Stimulated activated CD8-positive, alpha-beta memory T cell treated with anti-CD3 and anti-CD28 coated beads, Interleukin-7, amount 100 ng/mL, for 4 hours (primary cell): ENCODE results near the gene CNGA3.

Experiments used
- DNase-seq, 2 donors: peaks; one replicate each; pipeline ENCODE4 v3.0.0-alpha.2; 2020; ENCODE audit warnings: low read depth in 2 of 2

The CNGA3 gene

GRCh38 chr2:98327776-98328175 is 18.5 kb upstream of the CNGA3 start:
- no peak for DNase-seq

- DNase-seq = no peak
Measured at GRCh38 chr2:98329549-98329948, 16.7 kb upstream of the CNGA3 start.

- no peak for DNase-seq
Measured at GRCh38 chr2:98332989-98333388, 13.3 kb upstream of the CNGA3 start.

GRCh38 chr2:98333922-98334321 is 12.3 kb upstream of the CNGA3 start:
- DNase-seq = no peak

- DNase-seq = no peak
Measured at GRCh38 chr2:98334439-98335078, 11.7 kb upstream of the CNGA3 start.

- DNase-seq = no peak
Measured at GRCh38 chr2:98335271-98335670, 11.0 kb upstream of the CNGA3 start.

GRCh38 chr2:98341241-98341640 is 5.0 kb upstream of the CNGA3 start:
- no peak for DNase-seq

GRCh38 chr2:98343285-98343684 is 3.0 kb upstream of the CNGA3 start:
- no peak for DNase-seq

GRCh38 chr2:98347298-98348065 is 1.2 kb downstream of the CNGA3 start:
- no peak for DNase-seq

- no peak for DNase-seq
Measured at GRCh38 chr2:98348066-98348561, 1.9 kb downstream of the CNGA3 start.

GRCh38 chr2:98350411-98350810 is 4.2 kb downstream of the CNGA3 start:
- DNase-seq = no peak

GRCh38 chr2:98355881-98356280 is 9.6 kb downstream of the CNGA3 start:
- no peak for DNase-seq

GRCh38 chr2:98356729-98357128 is 10.5 kb downstream of the CNGA3 start:
- DNase-seq = no peak

- DNase-seq = no peak
Measured at GRCh38 chr2:98357849-98358248, 11.6 kb downstream of the CNGA3 start.

- no peak for DNase-seq
Measured at GRCh38 chr2:98359986-98360385, 13.7 kb downstream of the CNGA3 start.

- no peak for DNase-seq
Measured at GRCh38 chr2:98367721-98368120, 21.5 kb downstream of the CNGA3 start.

- no peak for DNase-seq
Measured at GRCh38 chr2:98369710-98370239, 23.5 kb downstream of the CNGA3 start.

- DNase-seq = no peak
Measured at GRCh38 chr2:98372121-98372520, 25.9 kb downstream of the CNGA3 start.

- no peak for DNase-seq
Measured at GRCh38 chr2:98372579-98372978, 26.3 kb downstream of the CNGA3 start.

- DNase-seq = no peak
Measured at GRCh38 chr2:98374286-98374685, 28.0 kb downstream of the CNGA3 start.

GRCh38 chr2:98374958-98375570 is 28.8 kb downstream of the CNGA3 start:
- DNase-seq = no peak

GRCh38 chr2:98376301-98376910 is 30.1 kb downstream of the CNGA3 start:
- DNase-seq = no peak
